GM10847 (cell line): ENCODE data around the gene IFIT2.

ENCODE experiments used
- POLR2A ChIP-seq: IDR thresholded peaks from 2 replicates; pipeline ENCODE4 v1.6.1; 2011; ENCODE audit not compliant: insufficient read length; ENCODE audit errors: extremely low read depth

IFIT2 gene

GRCh38 chr10:89347701-89348457 lies 46.0 kb downstream of the IFIT2 start:
- TF ChIP-seq POLR2A = no peak

GRCh38 chr10:89348481-89348880 lies 46.6 kb downstream of the IFIT2 start:
- TF ChIP-seq POLR2A = no peak

- TF ChIP-seq POLR2A = no peak
Observed at GRCh38 chr10:89348975-89349374, 47.1 kb downstream of the IFIT2 start.

GRCh38 chr10:89351412-89351779 lies 49.5 kb downstream of the IFIT2 start:
- TF ChIP-seq POLR2A = no peak

- TF ChIP-seq POLR2A = no peak
Observed at GRCh38 chr10:89351780-89352597, 50.1 kb downstream of the IFIT2 start.

GRCh38 chr10:89352802-89353201 lies 51.0 kb downstream of the IFIT2 start:
- no peak for TF ChIP-seq POLR2A

- no peak for TF ChIP-seq POLR2A
Observed at GRCh38 chr10:89355394-89355931, 53.6 kb downstream of the IFIT2 start.

- TF ChIP-seq POLR2A = no peak
Observed at GRCh38 chr10:89357096-89357495, 55.2 kb downstream of the IFIT2 start.

- TF ChIP-seq POLR2A = no peak
Observed at GRCh38 chr10:89357975-89358374, 56.1 kb downstream of the IFIT2 start.
